ENCODE measurements around the gene CEP128.

CEP128 gene

DNA sequence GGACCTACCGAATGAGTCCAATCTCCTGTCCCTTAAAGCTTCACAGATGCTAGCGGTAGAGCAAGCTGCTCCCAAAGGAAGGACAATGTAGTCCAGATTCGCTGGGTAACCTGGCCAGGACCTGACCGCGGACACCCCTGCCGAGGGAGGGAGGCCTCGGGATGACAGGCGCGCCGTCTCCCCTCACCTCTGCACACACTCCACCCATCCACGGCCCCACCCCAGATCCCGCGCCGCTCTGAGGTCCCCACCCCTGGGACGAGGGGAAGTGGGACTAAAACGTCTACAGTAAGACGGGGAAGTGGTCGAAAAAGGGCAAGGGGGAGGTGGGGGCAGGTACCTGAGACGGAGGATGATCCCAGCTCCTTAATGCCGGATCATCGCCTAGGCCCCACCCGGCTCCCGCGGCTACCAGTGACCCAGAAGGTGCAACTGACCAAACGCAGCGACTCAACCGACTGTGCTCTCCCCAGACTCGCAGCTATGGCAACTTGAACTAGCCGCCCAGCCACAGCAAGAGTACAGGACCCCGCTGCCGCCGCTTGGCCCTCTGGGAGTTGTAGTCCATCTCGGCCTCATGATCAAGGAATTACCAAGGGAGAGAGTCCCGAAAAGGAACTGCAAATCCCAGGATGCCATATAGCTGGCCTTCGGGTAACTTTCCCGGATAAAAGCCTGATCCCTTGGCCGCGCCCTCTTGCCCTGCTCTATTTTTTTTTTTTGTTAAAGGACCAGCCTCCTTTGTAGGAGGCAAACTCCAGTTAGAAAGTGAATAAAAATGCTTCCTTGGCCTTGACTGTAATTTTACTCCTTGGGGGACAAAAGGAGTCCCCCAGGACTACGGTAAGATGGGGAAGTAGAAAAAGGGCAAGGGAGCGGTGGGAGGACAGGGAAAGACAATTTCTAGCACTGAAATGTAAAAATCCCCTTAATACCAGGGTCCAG, at the start of gene CEP128:
Gene CEP128, minus strand, starts transcription at position 498 of the 945 bp plus-strand sequence.
- TF ChIP-seq EZH2phosphoT487 (IDR thresholded peaks at IDR 0.05; ENCODE audit: low read depth) (no peak), CTCF (IDR thresholded peaks at IDR 0.05; ENCODE audit: low read depth, low read length) (no peak)
- H3K27ac ChIP-seq (ENCODE audit: low read length) = peak within 1 kb of the TSS; percentile 69

DNA sequence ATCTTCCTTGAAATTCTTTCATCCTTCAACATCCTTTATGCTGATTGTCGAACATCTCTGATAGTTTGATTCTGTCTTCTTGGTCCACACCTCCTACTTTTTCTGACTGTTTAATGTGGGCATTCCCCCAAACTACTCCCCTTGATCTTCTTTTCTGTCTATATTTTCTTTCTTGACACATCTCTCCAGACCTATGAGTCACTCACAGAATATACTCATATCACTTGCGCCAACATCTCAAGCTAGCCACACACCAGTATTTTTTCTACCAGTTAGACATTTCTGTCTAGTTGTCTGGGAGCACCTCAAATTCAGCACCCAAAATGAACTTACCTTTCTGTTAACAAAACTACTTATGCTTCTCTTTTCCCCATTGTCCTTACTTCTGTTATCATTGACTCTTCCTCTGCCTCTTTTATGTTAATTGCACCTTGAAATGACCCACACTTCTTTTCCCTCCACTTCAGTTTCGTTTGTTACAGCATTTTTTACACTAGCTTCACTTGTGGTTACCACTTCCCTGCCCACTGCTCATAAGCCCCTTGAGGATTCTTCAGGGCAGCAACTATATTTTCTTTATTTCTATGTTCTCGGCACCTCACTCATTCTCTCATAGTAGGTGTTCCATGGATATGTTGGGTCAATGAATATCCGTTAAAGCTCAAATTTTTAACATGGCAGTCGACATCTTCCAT, 47.3 kb upstream of the CEP128 start:
- peak overlapping the region; percentile 56 for H3K4me2 ChIP-seq (ENCODE audit: low read length)
- H2AFZ ChIP-seq (ENCODE audit: low read depth, low read length) = no peak overlapping the region; the same call in 1 of the 2 replicates
- no peak overlapping the region for H3K9ac ChIP-seq (ENCODE audit: low read length)
- H3K27ac ChIP-seq (ENCODE audit: low read length) = peak overlapping the region; percentile 18; the same call in 1 of the 2 replicates
- peaks cover 5% of the 10 kb centered on the region; the same call in 1 of the 2 replicates for H3K27me3 ChIP-seq (ENCODE audit: low read depth, low read length)
- H3K4me3 ChIP-seq (ENCODE audit: low read length) = peak overlapping the region; percentile 25
- peaks cover 35% of the 10 kb centered on the region for H3K4me1 ChIP-seq (ENCODE audit: low read length)
- H3K36me3 ChIP-seq (replicated peaks; ENCODE audit: low read depth, low read length) = no peaks in the 10 kb centered on the region
- H3K9me3 ChIP-seq (ENCODE audit: insufficient read depth, low read length) = no peaks in the 10 kb centered on the region
- TF ChIP-seq EZH2phosphoT487 (IDR thresholded peaks at IDR 0.05; ENCODE audit: low read depth) = no peak
- TF ChIP-seq CTCF (IDR thresholded peaks at IDR 0.05; ENCODE audit: low read depth, low read length) = no peak
- no peaks in the 10 kb centered on the region for H4K20me1 ChIP-seq (ENCODE audit: insufficient read depth, low read length)
- H3K79me2 ChIP-seq (ENCODE audit: low read length) = no peaks in the 10 kb centered on the region

More for the DNA sequence above, at the start of gene CEP128:
- Histone ChIP-seq H3K4me3 (ENCODE audit: low read length) (peak within 1 kb of the TSS; percentile 93), H3K9ac (ENCODE audit: low read length) (peak within 1 kb of the TSS; percentile 85), H2AFZ (ENCODE audit: low read depth, low read length) (peak within 1 kb of the TSS; percentile 92), H4K20me1 (ENCODE audit: insufficient read depth, low read length) (no peaks in the 10 kb centered on the region), H3K4me2 (ENCODE audit: low read length) (peak within 1 kb of the TSS; percentile 77), H3K36me3 (replicated peaks; ENCODE audit: low read depth, low read length) (peaks cover 3% of the 10 kb centered on the region), H3K79me2 (ENCODE audit: low read length) (peaks cover 21% of the 10 kb centered on the region), H3K9me3 (ENCODE audit: insufficient read depth, low read length) (no peaks in the 10 kb centered on the region), H3K27me3 (ENCODE audit: low read depth, low read length) (no peaks in the 10 kb centered on the region), H3K4me1 (ENCODE audit: low read length) (peaks cover 25% of the 10 kb centered on the region)

DNA sequence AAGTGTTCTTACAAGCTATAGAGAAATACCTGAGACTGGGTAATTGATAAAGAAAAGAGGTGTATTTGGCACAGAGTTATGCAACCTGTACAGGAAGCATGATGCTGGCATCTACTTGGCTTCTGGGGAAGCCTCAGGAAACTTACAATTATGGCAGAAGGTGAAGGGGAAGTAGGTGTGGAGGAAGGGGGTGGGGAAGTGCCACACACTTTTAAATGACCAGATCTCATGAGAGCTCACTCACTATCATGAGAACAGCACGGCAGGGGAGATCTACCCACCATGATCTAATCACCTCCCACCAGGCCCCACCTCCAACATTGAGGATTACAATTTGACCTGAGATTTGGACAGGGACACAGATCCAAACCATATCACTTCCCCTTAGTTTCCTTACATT, 46.7 kb upstream of the CEP128 start:
- H3K4me2 ChIP-seq (ENCODE audit: low read length) = peak overlapping the region; percentile 56; the same call in 1 of the 2 replicates
- no peaks in the 10 kb centered on the region for H4K20me1 ChIP-seq (ENCODE audit: insufficient read depth, low read length)
- no peak overlapping the region for H3K9ac ChIP-seq (ENCODE audit: low read length)
- no peak for TF ChIP-seq EZH2phosphoT487 (IDR thresholded peaks at IDR 0.05; ENCODE audit: low read depth)
- no peak for TF ChIP-seq CTCF (IDR thresholded peaks at IDR 0.05; ENCODE audit: low read depth, low read length)
- H3K27me3 ChIP-seq (ENCODE audit: low read depth, low read length) = peaks cover 5% of the 10 kb centered on the region; the same call in 1 of the 2 replicates
- H3K4me3 ChIP-seq (ENCODE audit: low read length) = no peak overlapping the region
- H3K4me1 ChIP-seq (ENCODE audit: low read length) = peaks cover 32% of the 10 kb centered on the region
- H3K27ac ChIP-seq (ENCODE audit: low read length) = no peak overlapping the region
- H3K79me2 ChIP-seq (ENCODE audit: low read length) = no peaks in the 10 kb centered on the region
- no peaks in the 10 kb centered on the region for H3K36me3 ChIP-seq (replicated peaks; ENCODE audit: low read depth, low read length)
- no peak overlapping the region for H2AFZ ChIP-seq (ENCODE audit: low read depth, low read length)
- no peaks in the 10 kb centered on the region for H3K9me3 ChIP-seq (ENCODE audit: insufficient read depth, low read length)
